ENCODE data around the gene ZNF70.

ZNF70 gene

DNA sequence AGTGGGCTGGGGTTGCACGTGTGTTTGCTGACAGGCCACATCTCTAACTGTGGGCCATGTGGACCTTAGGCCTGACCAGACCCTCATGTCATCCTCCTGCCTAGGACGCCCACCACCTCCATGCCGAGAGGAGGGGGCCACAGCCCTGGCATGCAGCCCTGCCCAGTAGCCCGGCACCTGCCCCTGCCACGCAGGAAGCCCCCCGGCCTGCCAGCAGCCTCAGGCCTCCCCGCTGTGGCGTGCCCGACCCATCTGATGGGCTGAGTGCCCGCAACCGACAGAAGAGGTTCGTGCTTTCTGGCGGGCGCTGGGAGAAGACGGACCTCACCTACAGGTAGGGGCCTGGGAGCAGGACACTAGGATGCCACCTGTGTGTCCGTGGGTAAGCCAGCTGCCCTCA is 28.2 kb upstream of the ZNF70 start:
- DNase-seq (ENCODE audit: low spot score), result no peak

DNA sequence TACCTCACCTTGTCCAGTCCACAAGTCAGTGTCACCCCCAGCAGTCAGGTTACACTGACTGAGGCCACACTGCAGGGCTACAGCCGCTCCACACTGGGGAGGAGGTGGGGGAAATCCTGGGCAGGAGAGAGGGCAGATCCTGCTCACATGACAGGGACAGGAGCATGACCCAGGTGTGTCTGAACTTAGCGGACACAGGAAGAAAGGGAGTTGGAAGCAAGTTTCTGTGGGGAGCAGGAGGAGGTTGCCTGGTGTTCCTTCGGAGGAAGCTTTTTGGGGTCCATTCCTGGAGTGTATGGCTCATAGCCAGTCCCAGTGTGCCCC is 27.6 kb upstream of the ZNF70 start:
- no peak for DNase-seq (ENCODE audit: low spot score)

DNA sequence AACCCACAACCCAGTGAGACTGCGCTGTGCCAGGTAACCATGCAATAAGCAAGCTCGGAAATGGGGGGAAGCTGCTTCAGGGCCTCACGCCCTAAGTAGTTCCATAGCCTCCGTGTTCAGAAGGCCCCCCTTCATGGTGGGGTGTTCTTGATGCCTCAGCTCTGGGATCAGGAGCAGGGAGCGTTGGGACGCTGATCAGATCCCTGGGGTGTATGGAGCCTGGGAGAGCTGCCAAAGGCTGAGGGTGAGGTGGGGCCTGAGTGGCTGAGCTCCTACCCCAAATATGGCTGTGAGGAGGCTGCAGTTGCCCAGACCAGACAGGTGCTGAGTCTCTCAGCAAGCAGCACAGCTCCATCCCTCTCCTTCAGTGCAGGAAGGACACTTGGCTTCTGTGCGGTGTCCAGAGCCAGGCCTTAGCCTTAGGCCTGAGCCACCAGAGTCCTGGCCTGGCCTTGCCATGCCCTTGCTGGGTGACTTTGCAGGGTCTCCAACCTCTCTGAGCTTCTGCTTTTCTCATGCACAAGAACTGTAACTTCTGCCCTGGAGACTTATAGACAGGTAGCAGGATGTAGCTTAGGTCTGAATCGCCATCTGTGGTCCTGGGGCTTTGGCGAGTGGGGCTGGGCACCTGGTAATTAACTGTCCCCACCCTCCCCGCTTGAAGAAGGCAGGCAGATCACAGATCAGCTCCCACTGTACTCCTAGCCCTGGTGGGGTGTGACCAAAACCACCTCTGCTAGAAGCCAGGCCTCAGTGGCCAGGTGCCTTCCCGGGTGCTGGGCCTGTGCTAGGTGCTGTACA is 27.1 kb upstream of the ZNF70 start:
- no peak for DNase-seq (ENCODE audit: low spot score)

DNA sequence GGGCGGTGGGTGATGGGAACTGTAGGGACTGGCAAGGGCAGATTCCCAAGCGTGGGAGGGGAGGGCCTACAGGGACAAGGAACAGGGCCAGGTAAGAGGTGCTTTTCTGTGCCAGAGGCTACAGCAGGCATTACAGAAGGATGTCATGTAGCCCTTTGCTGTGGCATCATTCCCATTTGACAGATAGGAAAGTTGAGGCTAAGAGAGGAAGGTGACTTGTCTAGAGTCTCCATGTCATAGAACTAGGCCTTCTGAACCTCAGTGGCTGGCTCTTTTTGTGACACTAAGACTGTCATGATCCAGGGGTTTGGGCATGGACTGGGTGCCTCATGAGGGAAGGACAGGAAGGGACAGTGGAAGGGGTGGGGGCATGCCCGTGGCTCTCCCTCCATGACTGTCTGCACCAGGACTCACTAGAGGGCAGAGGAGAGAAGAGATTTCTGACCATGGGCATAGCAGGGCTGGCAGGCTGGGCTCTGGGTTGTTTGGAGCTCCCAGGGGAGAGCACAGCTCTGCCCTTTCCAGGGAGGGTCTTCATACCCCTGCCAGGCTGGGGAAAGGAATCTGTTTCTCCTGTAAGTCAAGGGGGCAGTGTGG is 25.0 kb upstream of the ZNF70 start:
- no peak for DNase-seq (ENCODE audit: low spot score)

DNA sequence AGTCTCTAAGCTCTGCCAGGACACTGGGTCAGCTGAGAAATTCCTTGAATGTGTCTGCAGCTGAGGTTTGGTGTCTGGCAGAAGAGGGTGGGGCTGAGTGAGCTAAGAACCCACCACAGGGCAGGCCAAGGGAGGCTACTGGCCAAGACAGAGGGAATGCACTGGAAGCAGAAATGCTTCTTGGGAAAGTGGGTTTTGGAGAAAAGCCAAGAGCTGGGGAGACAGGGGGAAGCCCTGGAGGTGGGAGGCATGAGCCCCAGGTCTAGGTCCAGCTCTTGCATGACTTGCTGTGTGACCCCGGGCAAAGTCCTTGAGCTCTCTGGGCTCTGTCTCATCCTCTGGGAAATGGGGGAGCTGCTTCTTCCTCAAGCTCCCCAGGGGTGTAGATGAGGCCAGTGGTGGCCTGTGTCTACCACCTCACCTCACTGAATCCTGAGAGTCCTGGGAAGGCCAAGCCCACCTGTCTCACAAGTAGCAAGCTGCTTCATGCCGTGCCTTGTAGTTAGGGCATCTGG is 24.1 kb upstream of the ZNF70 start:
- no peak for DNase-seq (ENCODE audit: low spot score)

DNA sequence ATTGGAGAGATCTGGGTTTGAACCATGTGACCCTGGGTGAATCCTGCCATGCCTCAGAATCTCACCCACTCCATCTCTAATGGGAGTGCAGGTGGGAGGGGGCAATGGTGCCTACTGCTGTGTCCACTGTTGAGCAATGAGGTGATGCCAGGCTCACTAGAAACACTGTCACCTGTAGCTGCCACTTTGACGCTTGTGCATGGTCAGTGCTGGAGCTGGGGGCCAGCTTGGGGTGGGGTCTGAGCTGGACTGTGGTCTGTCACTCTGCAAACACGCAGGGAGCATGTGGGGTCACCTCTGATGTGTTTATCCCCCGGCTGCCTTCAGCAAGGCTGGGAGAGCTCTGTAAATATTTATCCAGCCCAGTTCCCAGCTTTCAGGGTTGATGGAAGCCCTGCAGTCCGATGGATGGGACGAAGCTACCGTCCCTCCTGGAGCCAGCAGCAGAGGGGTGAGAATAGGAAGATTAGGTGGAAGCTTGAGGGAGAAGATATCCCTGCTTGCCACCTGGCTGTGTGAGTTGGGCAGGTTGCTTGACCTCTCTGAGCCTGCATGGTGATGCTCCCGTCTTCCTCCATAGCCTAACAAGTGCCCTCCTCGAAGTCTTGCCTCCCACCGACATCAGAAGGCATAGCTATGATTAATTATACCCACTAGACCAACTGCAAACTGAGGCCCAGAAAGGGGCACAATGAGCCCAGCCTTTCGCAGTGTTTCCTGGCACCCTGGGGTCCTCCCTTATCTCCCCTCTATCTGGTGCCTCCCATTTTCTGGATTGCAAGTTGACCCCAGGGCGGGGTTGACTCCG is 23.4 kb upstream of the ZNF70 start:
- no peak for DNase-seq (ENCODE audit: low spot score)

DNA sequence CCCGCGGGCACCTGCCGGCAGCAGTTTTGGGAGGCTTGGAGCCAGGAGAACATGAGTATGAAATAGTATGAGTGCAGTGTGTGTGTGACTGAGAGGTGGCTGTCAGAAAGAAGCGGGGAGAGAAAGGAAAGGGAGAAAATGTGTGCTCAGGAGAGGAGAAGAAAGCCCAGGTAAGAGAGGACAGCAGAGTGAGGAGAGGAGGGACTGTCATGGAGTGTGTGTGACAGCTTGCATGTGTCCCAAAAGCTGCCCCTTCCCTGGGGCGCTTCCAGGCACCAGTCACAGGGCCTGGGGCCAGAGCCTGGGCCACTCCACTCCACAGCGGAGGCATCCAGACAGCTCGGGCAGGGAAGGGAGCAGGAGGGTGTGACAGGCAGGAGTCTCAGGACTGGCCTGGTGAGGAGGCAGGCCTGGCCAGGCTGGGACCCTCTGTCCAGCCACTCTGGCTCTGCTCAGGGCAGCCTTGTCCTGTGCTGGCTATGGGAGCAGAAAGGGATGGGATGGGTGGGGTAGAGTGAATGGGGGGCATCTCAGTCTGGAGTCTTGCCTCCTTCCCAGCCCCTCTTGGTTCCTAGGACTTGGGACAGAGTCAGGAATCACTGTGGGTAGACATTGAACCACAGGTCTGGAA is 22.7 kb upstream of the ZNF70 start:
- no peak for DNase-seq (ENCODE audit: low spot score)

DNA sequence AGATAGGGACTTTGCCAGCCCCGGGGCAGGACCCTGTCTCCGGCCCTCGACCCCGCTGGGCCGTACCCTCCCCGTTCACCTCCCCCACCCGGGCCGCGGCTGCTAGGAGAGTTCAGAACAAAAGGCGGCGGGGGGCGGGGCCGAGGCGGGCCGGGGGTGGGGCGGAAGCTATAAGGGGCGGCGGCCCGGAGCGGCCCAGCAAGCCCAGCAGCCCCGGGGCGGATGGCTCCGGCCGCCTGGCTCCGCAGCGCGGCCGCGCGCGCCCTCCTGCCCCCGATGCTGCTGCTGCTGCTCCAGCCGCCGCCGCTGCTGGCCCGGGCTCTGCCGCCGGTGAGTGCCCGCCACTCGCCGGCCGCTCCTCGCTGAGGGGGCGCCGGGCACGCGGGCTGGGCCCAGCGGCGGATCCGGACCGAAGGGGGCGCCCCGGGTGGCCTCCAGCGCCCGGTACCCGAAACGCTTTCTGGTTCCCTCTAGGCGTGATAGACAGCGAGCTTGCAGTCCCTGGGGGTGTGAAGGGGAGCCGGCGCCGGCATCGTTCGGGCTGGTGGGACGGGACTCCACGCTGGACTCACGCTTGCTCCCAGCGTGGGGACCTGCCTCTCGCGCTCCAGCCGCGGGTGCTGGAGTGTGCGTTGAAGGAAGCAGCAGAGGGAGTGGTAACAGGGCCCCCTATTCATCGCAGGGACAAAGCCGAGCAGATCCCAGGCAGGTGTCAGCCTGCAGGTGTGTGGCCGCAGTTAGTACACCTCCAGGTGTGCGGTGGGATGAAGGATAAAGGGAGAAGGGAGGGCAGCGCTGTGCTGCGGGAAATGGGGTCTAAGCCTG is 21.9 kb upstream of the ZNF70 start, which contains the start of gene MMP11:
TSS of gene MMP11 (plus strand) at position 201 of the 825 bp plus-strand sequence. CDS start at position 223, 22 bp downstream.
- peak; percentile 88 for DNase-seq (ENCODE audit: low spot score)

DNA sequence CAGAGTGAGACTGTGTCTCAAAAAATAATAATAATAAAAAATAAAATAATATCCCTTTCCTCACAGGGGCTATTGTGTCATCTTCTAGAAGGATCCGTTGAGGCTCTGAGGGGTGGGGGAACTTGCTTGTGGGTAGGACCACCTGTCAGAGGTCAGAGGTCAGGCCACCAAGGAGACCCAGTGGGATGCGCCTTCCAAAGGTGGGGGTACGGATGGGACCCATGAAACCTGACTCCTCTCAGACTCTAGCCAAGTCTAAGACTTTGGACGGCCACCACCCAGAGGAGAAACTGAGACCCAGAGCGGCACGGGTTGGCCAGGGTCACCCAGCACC is 21.4 kb upstream of the ZNF70 start:
- no peak for DNase-seq (ENCODE audit: low spot score)

DNA sequence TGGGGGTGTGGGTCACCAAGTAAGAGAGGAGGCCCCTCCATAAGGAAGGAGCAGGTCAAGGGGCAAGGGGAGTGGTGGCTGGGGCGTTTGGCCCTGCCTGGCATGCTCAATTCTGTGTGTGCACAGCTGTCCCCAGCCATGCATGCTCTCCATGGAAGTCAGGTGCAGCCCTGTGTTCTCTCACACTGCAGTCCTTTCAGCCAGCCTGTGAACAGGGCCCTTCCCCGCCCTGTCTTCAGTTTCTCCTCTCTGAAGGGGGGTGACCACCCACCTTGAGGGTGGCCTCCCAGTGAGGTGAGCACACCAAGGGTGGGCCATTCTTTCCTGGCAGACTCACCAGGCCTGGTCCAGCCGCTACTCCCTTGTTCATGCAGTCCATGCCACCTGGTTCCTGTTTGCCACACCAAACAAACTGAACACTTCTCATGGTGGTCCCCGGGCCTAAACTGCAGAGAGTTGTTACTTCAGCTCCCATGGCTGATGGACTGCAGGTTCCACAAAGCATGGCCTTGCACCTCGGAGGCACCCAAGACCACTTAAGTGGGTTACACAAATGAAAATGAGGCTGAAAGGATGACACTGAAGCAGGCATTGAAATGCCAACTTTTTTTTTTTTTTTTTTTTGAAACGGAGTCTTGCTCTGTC is 18.5 kb upstream of the ZNF70 start:
- no peak for DNase-seq (ENCODE audit: low spot score)

DNA sequence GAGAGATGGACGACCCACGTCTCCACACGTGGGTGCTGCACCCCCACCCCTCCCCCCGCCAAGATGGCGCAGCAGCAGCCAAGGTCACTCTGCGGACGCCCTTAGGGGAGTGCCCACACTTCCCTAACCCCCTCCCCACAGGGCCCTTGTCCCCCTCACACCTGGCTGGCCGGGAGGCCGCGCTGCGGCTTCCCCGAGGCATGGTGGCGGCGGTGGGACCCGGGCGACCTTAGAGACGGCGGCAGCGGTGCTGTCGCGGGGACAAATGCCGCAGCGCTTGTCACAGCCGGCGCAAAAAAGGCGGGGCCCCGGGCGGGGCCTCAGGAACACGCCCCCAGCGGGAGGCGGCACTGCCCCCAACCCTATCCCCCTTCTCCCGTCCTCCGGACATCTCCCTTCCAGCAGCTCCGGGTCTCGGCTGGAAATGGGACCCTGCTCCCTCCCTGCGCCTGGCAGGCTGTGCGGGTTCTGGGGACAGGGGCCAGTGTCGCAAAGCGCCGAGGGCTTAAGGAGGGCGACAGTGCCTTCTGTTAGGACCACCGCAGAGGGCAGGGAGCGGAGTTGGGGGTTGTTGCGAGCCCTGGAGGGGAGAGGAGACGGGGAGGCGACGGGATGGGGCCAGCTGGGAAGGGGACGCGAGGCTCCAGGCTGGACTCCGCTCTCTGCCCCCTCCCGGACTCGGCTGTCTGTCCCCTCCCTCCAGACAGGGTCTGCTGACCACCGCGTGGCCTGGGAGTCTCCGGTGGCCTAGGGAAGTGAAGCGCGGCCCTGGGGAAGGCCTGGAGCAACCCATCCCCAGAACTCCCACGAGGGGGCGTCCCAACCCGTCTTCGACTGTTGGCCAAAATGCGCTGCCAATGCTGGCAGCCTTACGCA is 17.0 kb upstream of the ZNF70 start, which contains the start of gene CHCHD10:
TSS of gene CHCHD10 (minus strand) at position 300 of the 876 bp plus-strand sequence. CDS start at position 202, 98 bp downstream.
- DNase-seq (ENCODE audit: low spot score), result peak; percentile 97

DNA sequence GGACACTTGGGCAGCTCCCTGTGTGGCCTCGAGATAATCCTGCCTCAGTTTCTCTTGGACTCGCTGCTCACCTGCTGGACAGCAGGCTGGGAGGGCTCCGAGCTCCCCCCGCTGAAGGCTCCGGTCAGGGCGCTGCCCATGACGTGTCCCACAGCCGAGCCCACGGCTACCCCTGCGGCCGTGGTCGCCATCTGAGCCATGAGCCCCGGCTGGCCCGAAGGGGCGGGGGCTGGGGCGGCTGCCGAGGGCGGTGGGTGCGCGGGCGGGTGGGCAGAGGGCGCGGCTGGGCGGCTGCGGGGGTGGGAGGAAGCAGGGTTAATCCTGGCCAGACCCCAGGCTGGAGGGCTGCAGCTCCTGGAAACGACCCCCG is 16.4 kb upstream of the ZNF70 start:
- DNase-seq (ENCODE audit: low spot score), result no peak

DNA sequence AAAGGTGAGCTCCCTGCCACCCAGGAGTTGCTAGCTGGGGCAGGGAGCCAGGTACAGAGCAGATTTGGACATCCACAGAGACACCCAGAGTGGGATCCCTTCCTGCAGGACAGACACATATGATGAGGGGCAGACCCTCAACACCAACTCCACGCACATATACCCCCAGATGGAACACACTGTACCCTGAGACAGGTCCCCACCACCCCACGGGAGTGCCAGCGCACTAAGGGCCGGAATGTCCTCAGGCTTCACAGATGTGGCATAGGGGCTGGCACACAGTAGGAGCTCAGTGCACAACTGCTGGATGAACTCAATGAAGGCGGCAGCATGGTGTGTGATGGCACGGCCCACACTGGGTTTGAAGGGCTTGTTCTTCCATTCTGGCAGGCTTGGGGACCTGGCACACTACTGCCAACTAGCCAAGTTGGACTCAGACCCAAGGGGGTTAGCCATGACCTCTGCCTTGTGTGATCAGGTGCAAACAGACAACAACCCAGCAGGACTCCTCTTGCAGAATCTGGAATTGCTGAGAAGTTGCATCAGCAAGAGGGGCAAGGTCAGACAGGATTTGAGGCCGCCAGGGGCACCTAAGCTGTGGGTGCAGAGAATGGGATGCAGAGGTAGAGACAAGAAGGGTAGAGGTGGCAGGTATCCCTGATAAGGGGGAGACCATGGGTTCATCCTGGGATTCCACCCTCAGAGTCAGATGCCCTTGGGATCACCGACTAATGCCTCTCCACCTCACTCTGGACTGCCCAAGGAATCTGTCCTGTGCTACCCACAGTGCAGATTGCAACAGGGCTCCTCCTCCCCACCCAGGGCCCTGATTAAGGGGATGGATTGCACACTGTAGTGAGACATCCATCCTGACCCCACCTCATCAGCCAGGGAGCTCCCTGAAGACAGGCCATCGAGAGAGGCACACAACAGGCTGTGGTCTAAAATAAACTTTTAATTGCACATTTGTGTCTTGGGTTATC is 14.3 kb upstream of the ZNF70 start:
- DNase-seq (ENCODE audit: low spot score), result no peak

DNA sequence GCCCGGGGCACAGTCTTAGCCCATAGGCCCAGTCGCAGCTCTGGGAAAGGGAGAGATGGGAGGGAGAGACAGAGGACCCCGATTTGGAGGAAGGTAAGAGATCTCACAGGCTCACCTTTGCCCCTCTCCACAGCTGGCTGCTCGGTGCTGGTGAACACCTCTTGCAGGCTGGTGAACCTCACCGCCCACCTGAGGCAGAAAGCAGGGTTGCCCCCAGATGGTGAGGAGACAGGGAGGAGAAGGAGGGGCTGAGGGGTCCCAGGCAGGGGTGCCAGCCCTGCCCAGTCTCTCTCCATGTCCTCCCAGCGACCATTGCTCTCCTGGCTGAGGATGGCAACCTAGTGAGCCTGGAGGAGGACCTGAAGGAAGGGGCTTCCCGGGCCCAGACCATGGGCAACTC is 13.0 kb upstream of the ZNF70 start:
- DNase-seq (ENCODE audit: low spot score), result no peak

DNA sequence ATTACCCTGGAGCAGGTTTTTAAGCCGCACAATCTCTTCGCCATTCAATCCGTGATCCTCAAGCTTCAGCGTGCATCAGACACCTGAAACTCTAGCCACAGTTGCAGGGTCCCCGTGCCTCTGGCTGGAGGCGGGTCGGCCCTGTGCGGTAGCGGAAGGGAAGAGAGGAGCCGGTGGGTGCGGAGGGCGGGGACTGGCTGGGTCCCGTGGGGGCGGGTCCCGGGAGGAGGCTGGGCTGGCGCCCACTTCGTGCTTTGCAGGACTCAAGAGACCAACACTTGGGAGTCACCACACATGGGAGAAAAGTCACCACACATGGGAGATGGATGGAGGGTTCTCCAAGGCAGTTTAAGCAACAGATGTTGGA is 12.7 kb upstream of the ZNF70 start:
- DNase-seq (ENCODE audit: low spot score), result no peak

DNA sequence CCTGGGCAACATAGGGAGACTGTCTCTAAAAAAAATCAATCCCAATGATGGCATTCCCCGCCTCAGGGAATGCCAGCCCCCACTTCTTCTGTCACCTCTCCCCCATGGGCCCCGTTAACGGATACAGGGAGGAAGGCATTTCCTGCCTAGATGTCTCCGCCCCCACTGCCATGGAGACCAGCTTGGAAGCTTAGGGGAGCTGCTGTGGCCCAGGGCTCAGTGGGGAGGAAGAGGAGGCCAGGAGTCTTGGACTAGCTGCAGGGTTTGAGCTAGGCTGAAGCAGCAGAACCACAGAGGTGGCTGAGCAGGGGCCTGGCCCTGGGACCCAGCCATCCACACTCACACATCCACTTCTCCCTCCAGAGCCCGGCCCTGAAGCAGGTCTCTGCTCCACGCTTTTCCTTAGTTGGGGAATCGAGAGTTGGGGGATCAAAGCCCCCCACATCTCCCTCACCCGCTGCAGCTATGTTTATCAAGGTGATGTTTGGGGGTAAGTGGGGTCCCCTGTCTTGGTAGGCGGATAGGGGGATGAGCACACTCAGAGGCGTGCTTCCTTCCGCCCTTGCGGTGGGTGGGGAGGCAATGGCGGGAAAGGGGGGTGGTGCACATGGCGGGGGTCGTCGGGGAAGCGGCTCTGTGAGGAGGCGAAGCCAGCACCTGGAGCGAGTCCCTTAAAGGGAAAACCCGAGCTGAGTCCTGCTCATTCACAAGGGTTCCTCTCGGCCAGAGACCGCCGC is 12.1 kb upstream of the ZNF70 start, which contains the start of gene C22orf15:
TSS of gene C22orf15 (plus strand) at position 149 of the 737 bp plus-strand sequence. CDS start at position 466, 317 bp downstream.
- DNase-seq (ENCODE audit: low spot score), result no peak

DNA sequence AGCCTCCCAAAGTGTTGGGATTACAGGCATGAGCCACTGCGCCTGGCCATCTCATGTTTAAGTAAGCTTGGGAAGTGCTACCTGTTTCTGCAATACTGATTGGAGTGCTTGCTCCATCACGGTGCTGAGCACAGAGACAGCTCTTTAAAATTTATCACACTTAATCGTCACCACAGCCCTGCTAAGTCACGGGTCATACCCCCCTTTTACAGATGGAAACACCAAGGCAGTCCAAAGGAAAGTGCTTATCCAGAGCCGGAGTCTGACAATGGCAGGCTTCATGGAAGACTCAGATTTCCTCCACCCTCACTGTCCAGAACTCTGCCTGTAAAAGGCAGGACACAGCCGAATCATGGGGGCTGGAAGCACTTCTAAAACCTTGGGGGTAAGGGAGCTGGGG is 9.1 kb upstream of the ZNF70 start:
- DNase-seq (ENCODE audit: low spot score), result no peak

DNA sequence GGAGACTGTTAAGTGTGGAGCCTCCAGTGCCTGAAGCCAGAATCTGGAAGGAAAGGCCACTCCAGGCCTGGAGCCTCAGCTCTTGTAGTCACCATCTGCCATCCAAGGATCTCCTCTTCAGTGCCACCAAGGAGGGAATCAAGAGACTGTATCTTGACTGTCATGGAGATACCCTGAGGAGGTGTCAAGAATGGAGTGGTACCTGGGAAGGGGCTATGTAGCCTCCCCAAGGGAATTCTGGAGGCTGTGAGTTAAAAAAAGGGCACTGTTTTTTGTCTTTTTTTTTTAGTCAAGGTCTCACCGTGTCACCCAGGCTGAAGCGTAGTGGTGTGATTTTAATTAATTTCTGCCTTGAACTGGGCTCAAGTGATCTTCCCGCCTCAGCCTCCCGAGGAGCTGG is 8.7 kb upstream of the ZNF70 start:
- DNase-seq (ENCODE audit: low spot score), result no peak
